Rectal smooth muscle tissue (tissue), 1 donor: ENCODE measurements around the gene ARHGAP22.

Experiments
- H3K27ac ChIP-seq: one replicate; pipeline ENCODE4 v1.7.0; 2013; ENCODE audit warnings: low read depth, low read length, inconsistent platforms
- H3K27me3 ChIP-seq: one replicate; pipeline ENCODE4 v1.7.0; 2013; ENCODE audit warnings: low read length; ENCODE audit not compliant: control insufficient read depth, insufficient read depth
- H3K36me3 ChIP-seq: one replicate; pipeline ENCODE4 v1.7.0; 2013; ENCODE audit warnings: low read length; ENCODE audit not compliant: control insufficient read depth, insufficient read depth
- H3K4me1 ChIP-seq: one replicate; pipeline ENCODE4 v1.7.0; 2013; ENCODE audit warnings: low read length; ENCODE audit not compliant: control insufficient read depth, insufficient read depth
- H3K4me3 ChIP-seq: one replicate; pipeline ENCODE4 v1.7.0; 2013; ENCODE audit warnings: low read length
- H3K9ac ChIP-seq: one replicate; pipeline ENCODE4 v1.7.0; 2013; ENCODE audit warnings: low read length

The ARHGAP22 gene

GRCh38 chr10:48464121-48464870 lies 140.6 kb downstream of the ARHGAP22 start:
- H3K4me1 ChIP-seq: peaks cover 7% of the 10 kb centered on the region
- no peaks in the 10 kb centered on the region for H3K27me3 ChIP-seq
- no peak overlapping the region for H3K9ac ChIP-seq
- no peak overlapping the region for H3K4me3 ChIP-seq
- H3K36me3 ChIP-seq: no peaks in the 10 kb centered on the region
- no peak overlapping the region for H3K27ac ChIP-seq

DNA sequence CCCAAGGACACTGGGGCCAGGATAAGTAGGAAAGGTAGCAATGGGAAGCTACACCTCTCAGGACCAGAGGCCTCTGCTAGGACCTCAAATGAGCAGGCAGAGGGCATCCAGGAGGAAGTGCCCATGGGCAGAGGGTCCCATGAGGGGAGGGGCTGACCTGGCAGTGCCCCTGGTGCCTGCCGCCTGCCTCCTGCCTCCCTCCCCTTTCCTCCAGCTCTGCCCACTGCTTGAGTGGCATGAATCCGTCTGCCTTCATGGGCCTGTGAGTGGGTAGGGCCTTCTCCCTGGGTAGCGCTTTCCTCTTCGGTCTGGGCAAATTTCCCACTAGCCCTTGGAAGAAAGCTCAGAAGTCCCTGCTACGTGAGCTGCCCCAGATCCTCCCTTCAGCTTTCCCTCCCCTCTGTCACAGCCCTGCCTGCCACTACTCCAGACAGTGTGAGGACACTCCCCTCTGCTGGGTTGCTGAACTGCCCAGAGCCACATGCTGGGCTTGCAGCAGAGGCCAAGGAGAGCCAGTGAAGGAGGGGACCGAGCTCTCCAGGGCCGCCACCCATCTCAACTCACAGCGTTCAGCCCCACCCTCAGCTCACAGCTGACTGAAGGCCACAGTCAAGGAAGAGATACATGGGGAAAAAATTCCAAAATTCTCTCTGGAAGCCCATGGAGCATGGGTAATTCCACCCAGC lies 141.4 kb downstream of the ARHGAP22 start:
- H3K27me3 ChIP-seq: no peaks in the 10 kb centered on the region
- peak overlapping the region; percentile 1 for H3K27ac ChIP-seq
- peaks cover 7% of the 10 kb centered on the region for H3K4me1 ChIP-seq
- H3K4me3 ChIP-seq: no peak overlapping the region
- no peak overlapping the region for H3K9ac ChIP-seq
- H3K36me3 ChIP-seq: no peaks in the 10 kb centered on the region

- Histone ChIP-seq H3K9ac (no peak overlapping the region), H3K27ac (no peak overlapping the region), H3K4me1 (peaks cover 7% of the 10 kb centered on the region), H3K36me3 (no peaks in the 10 kb centered on the region), H3K27me3 (no peaks in the 10 kb centered on the region), H3K4me3 (no peak overlapping the region)
Observed at GRCh38 chr10:48462482-48463020, 142.3 kb downstream of the ARHGAP22 start.

GRCh38 chr10:48461623-48462481 lies 143.0 kb downstream of the ARHGAP22 start:
- H3K27ac ChIP-seq: no peak overlapping the region
- H3K27me3 ChIP-seq: no peaks in the 10 kb centered on the region
- no peaks in the 10 kb centered on the region for H3K36me3 ChIP-seq
- H3K4me3 ChIP-seq: no peak overlapping the region
- H3K9ac ChIP-seq: no peak overlapping the region
- peaks cover 7% of the 10 kb centered on the region for H3K4me1 ChIP-seq

DNA sequence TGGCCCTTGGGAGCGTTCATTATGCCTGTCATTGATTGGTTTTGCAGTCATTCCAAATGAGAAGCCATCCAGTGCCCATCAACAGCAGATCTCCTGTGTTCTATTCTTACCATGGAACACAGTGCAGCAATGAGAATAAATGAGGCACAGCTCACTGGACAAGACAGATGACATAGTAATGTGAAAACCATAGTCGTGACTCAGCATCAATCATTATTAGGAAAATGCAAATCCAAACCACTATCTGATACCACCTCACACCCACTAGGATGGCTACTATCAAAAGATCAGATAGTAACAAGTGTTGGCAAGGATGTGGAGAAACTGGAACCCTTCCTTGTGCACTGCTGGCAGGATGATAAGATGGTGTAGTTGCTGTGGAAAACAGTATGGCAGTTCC lies 144.7 kb downstream of the ARHGAP22 start:
- H3K4me3 ChIP-seq: no peak overlapping the region
- H3K9ac ChIP-seq: no peak overlapping the region
- H3K27me3 ChIP-seq: no peaks in the 10 kb centered on the region
- H3K36me3 ChIP-seq: no peaks in the 10 kb centered on the region
- peaks cover 4% of the 10 kb centered on the region for H3K4me1 ChIP-seq
- H3K27ac ChIP-seq: no peak overlapping the region

GRCh38 chr10:48459270-48460150 lies 145.4 kb downstream of the ARHGAP22 start:
- Histone ChIP-seq H3K36me3 (no peaks in the 10 kb centered on the region), H3K4me3 (no peak overlapping the region), H3K9ac (no peak overlapping the region), H3K27ac (no peak overlapping the region), H3K4me1 (peaks cover 4% of the 10 kb centered on the region), H3K27me3 (no peaks in the 10 kb centered on the region)

- no peaks in the 10 kb centered on the region for H3K27me3 ChIP-seq
- H3K36me3 ChIP-seq: no peaks in the 10 kb centered on the region
- no peak overlapping the region for H3K27ac ChIP-seq
- peaks cover 4% of the 10 kb centered on the region for H3K4me1 ChIP-seq
- no peak overlapping the region for H3K9ac ChIP-seq
- H3K4me3 ChIP-seq: no peak overlapping the region
Observed at GRCh38 chr10:48458662-48459048, 146.2 kb downstream of the ARHGAP22 start.

- H3K36me3 ChIP-seq: no peaks in the 10 kb centered on the region
- no peaks in the 10 kb centered on the region for H3K4me1 ChIP-seq
- no peak overlapping the region for H3K9ac ChIP-seq
- H3K27me3 ChIP-seq: no peaks in the 10 kb centered on the region
- H3K27ac ChIP-seq: no peak overlapping the region
- H3K4me3 ChIP-seq: no peak overlapping the region
Observed at GRCh38 chr10:48457949-48458661, 146.8 kb downstream of the ARHGAP22 start.

DNA sequence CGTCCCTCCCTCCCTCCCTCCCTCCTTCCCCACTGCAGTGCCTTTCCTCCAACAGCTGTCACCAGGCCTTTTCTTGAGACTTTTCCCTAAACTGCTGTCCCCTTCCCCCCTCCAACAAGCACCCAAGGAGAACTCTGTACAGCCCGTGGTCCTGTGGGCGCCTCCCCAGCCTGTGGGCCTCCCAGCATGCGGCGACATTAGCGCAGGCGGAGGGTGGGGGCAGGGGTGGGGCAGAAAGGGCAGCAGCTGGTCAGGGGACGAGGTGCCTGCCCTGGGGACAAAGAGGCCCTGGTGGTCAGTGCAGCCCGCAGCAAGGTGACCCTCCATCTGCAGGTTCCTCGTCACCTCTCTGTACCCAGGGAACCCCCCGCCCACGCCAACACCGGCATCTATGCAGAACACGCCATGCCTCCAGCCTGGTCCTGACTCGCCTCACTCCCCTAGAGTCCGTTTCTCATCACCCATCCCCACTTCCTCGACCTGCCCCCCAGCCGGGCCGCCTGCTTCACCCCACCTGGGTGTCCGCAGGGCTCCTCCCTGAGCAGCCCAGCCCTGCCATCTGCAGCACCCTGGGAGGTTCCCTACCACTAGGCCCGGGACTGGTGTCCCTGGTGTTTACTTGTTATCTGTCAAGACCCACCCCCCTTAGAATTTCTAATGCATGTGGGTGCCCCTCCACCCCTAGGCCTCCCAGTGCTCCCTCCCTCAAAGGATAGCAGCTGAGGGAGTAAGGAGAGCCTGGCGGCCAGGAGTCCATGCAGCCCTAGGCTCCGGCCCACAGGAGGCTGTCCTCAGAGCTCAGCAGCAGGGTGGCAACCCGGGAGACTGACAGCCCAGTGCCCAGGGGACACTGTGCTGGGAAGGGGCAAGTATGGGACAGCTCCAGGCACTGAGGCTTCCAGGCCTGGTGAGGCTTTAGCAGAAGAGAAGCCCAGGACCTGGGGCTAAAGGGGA lies 147.8 kb downstream of the ARHGAP22 start:
- H3K27me3 ChIP-seq: no peaks in the 10 kb centered on the region
- no peaks in the 10 kb centered on the region for H3K4me1 ChIP-seq
- no peak overlapping the region for H3K9ac ChIP-seq
- no peak overlapping the region for H3K4me3 ChIP-seq
- H3K36me3 ChIP-seq: no peaks in the 10 kb centered on the region
- H3K27ac ChIP-seq: no peak overlapping the region

GRCh38 chr10:48456361-48456804 lies 148.5 kb downstream of the ARHGAP22 start:
- H3K27me3 ChIP-seq: no peaks in the 10 kb centered on the region
- H3K27ac ChIP-seq: no peak overlapping the region
- no peak overlapping the region for H3K9ac ChIP-seq
- H3K4me1 ChIP-seq: no peaks in the 10 kb centered on the region
- no peaks in the 10 kb centered on the region for H3K36me3 ChIP-seq
- H3K4me3 ChIP-seq: no peak overlapping the region
